ENCODE measurements around the gene DACT3.

DNA sequence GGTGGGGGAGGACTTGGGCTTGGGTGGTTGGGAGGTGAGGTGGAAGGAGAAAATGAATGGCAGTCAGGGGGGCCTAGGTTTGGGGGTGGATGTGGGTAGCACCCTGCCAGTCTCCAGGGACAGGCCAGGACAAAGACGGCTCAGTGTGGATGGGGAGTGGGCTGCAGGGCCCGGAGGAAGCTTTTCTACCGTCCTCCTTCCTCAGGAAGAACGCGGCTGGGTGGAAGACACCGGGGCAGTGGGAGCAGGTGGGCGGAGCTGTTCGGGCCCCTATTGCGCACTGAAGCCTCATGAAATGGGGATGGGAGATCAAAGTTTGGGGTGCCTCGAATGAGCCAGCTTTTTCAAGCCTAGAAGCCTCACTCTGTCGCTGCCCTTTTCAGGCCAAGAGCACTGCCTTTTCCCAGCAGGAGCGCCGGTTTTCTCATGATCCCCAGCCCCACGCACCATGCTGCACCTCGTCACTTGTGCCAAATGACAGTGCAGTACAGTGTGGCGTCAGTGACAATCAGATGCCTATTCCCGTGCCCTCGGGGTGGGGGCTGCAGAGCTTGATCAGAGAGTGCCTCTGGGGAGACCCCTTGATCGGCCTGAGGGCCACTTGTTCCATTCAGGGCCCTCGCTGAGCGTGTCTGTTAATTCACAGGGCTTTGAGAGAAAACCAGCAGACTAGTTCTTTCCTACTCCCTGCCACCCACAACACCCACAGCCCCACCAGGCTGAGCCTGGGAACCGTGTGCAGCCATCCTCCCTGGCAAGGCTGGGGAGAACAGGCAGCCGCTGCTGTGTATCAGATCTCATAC, 58.4 kb downstream of the DACT3 start:
- TF ChIP-seq, protein P1, sequence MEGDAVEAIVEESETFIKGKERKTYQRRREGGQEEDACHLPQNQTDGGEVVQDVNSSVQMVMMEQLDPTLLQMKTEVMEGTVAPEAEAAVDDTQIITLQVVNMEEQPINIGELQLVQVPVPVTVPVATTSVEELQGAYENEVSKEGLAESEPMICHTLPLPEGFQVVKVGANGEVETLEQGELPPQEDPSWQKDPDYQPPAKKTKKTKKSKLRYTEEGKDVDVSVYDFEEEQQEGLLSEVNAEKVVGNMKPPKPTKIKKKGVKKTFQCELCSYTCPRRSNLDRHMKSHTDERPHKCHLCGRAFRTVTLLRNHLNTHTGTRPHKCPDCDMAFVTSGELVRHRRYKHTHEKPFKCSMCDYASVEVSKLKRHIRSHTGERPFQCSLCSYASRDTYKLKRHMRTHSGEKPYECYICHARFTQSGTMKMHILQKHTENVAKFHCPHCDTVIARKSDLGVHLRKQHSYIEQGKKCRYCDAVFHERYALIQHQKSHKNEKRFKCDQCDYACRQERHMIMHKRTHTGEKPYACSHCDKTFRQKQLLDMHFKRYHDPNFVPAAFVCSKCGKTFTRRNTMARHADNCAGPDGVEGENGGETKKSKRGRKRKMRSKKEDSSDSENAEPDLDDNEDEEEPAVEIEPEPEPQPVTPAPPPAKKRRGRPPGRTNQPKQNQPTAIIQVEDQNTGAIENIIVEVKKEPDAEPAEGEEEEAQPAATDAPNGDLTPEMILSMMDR (IDR thresholded peaks at IDR 0.05), result no peak
- TF ChIP-seq POLR2AphosphoS5 (IDR thresholded peaks at IDR 0.05; ENCODE audit: insufficient read depth in 1 of 2, low read depth in 1 of 2), result no peak
- no peak for TF ChIP-seq POLR2A (IDR thresholded peaks at IDR 0.05)
